Subcutaneous adipose tissue (tissue), 4 donors: ENCODE data around the gene NFIX. TPM values are rescaled to one million over a fixed set of nuclear protein-coding genes. Genes with fewer than 3 reads are reported as not detected.

Source experiments
- CTCF ChIP-seq: fragments of 450-650 bp; IDR thresholded peaks from one replicate; pipeline ENCODE4 v1.5.1; 2016; ENCODE audit warnings: low read depth, mild to moderate bottlenecking, control low read depth, antibody characterized with exemption, moderate library complexity
- total RNA-seq, 4 donors: library from RNA; depleted of rRNA; stranded (reverse); fragments of >200 nt; gene quantifications; one replicate each; pipeline ENCODE4 v1.1.0, GENCODE V29; 2016

NFIX gene
- total RNA-seq, 4 donors from 2014 or later: 32.8 to 102 (median 47.0) TPM

- no peak for TF ChIP-seq CTCF
These were observed 11.6 kb upstream of the NFIX start for GRCh38 chr19:12983542-12984142.

GRCh38 chr19:12984143-12984627 lies 11.1 kb upstream of the NFIX start:
- no peak for TF ChIP-seq CTCF

- TF ChIP-seq CTCF: no peak
These were observed 10.6 kb upstream of the NFIX start for GRCh38 chr19:12984683-12985048.

GRCh38 chr19:12985049-12985776 lies 10.1 kb upstream of the NFIX start:
- TF ChIP-seq CTCF: no peak

GRCh38 chr19:12986726-12987125 lies 8.5 kb upstream of the NFIX start:
- TF ChIP-seq CTCF: no peak

GRCh38 chr19:12987190-12987589 lies 8.1 kb upstream of the NFIX start:
- TF ChIP-seq CTCF: no peak

- no peak for TF ChIP-seq CTCF
These were observed 7.5 kb upstream of the NFIX start for GRCh38 chr19:12987781-12988180.
